ENCODE results near the gene ATP6V1E1.
"Not testable (repeated sequence)": the region's sequence is repeated elsewhere in the genome, so short reads cannot be mapped to it uniquely, and the experiment has no call there.

Gene ATP6V1E1

DNA sequence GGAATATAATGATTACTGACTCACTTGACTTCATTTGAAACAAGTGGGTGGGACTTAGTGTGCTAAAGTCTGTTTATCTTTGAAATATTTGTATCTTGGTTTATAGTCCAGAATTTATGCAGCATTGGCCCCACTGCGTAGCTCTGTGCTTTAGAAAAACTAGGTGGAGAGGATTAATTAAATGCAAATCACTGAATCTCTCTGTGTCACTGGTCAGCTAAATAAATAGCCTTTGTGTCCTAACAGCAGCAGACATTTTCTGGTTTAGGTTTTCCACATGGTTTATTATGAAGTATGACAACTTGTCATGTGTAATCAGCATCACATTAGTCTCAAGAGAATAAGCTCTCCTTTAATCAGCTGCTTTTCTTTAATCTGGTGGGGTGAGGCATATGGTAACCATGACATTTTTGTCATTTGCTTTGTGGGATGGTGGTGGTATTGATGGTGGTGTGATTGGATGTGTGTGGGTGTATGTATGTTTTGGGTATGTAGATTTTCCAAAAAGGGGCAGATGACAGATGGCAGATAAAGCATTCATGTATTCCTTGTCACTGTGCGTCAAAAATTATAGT, 44.0 kb upstream of the ATP6V1E1 start:
- no peak overlapping the region for H3K4me2 ChIP-seq (ENCODE audit: insufficient read depth, low read length)
- no peak for ATAC-seq (ENCODE audit: insufficient read depth, low read depth)
- no peaks in the 10 kb centered on the region for H3K4me1 ChIP-seq (ENCODE audit: insufficient read depth, low read length)
- no peak overlapping the region for H3K27ac ChIP-seq (ENCODE audit: low read length)
- no peak overlapping the region for H2AFZ ChIP-seq (ENCODE audit: low read depth, low read length)
- H3K79me2 ChIP-seq (ENCODE audit: insufficient read depth, low read length): peaks cover 2% of the 10 kb centered on the region; the same call in 1 of the 2 replicates
- no peaks in the 10 kb centered on the region for H3K27me3 ChIP-seq (ENCODE audit: insufficient read depth, low read length, poor library complexity)
- TF ChIP-seq EZH2 (IDR thresholded peaks at IDR 0.05; ENCODE audit: borderline replicate concordance, low read depth, low read length, severe bottlenecking): no peak
- TF ChIP-seq, protein P1, sequence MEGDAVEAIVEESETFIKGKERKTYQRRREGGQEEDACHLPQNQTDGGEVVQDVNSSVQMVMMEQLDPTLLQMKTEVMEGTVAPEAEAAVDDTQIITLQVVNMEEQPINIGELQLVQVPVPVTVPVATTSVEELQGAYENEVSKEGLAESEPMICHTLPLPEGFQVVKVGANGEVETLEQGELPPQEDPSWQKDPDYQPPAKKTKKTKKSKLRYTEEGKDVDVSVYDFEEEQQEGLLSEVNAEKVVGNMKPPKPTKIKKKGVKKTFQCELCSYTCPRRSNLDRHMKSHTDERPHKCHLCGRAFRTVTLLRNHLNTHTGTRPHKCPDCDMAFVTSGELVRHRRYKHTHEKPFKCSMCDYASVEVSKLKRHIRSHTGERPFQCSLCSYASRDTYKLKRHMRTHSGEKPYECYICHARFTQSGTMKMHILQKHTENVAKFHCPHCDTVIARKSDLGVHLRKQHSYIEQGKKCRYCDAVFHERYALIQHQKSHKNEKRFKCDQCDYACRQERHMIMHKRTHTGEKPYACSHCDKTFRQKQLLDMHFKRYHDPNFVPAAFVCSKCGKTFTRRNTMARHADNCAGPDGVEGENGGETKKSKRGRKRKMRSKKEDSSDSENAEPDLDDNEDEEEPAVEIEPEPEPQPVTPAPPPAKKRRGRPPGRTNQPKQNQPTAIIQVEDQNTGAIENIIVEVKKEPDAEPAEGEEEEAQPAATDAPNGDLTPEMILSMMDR (IDR thresholded peaks at IDR 0.05; ENCODE audit: borderline replicate concordance, extremely low read depth, low read length, poor library complexity, severe bottlenecking): no peak
- no peak overlapping the region for H3K4me3 ChIP-seq (ENCODE audit: low read depth in 1 of 2, low read length in 2 of 2)
- no peaks in the 10 kb centered on the region for H4K20me1 ChIP-seq (ENCODE audit: insufficient read depth, low read length)
- no peak for DNase-seq
- no peak overlapping the region for H3K9ac ChIP-seq (ENCODE audit: low read depth, low read length)
- peaks cover 9% of the 10 kb centered on the region; the same call in 1 of the 2 replicates for H3K36me3 ChIP-seq (ENCODE audit: insufficient read depth, low read length)
- no peaks in the 10 kb centered on the region for H3K9me3 ChIP-seq (ENCODE audit: insufficient read depth, low read length, severe bottlenecking)

DNA sequence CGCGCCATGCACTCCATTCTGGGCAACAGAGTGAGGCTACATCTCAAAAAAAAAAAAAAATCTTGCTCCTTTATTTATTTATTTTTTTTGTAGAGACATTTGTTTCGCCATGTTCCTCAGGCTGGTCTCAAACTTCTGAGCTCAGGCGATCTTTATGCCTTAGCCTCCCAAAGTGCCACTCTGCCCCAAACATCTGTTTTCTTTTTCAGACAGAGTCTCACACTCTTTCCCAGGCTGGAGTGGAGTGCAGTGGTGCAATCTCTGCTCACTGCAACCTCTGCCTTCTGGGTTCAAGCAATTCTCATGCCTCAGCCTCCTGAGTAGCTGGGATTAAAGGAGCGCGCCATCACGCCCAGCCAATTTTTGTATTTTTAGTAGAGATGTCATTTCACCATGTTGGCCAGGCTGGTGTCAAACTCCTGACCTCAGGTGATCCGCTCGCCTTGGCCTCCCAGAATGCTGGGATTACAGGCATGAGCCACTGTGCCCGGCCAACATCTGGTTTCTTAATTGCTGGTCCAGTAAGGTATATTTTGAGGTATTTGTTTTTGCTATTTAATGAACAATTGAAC, 43.1 kb upstream of the ATP6V1E1 start:
- H2AFZ ChIP-seq (ENCODE audit: low read depth, low read length); H3K9me3 ChIP-seq (ENCODE audit: insufficient read depth, low read length, severe bottlenecking); H3K4me2 ChIP-seq (ENCODE audit: insufficient read depth, low read length); H3K4me3 ChIP-seq (ENCODE audit: low read depth in 1 of 2, low read length in 2 of 2); H3K27ac ChIP-seq (ENCODE audit: low read length); H3K36me3 ChIP-seq (ENCODE audit: insufficient read depth, low read length); ATAC-seq (ENCODE audit: insufficient read depth, low read depth); H3K79me2 ChIP-seq (ENCODE audit: insufficient read depth, low read length); H4K20me1 ChIP-seq (ENCODE audit: insufficient read depth, low read length); H3K9ac ChIP-seq (ENCODE audit: low read depth, low read length); H3K27me3 ChIP-seq (ENCODE audit: insufficient read depth, low read length, poor library complexity); H3K4me1 ChIP-seq (ENCODE audit: insufficient read depth, low read length); DNase-seq: not testable (repeated sequence)

DNA sequence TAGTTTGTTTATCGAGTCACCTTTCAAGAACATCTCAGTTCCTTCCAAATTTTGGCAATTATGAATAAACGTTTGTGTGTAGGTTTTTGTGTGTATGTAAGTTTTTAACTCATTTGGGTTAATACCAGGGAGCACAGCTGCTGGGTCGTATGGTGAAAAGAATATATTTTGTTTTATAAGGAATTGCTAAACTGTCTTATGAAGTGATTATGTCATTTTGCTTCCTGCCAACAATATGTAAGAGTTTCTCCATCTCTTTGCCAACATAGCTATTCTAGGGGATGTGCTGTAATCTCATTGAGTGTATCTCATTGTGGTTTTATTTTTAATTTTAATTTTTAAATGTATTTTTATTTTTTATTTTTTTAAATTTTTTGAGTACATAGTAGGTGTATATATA, 37.3 kb upstream of the ATP6V1E1 start:
- H3K27me3 ChIP-seq (ENCODE audit: insufficient read depth, low read length, poor library complexity): no peaks in the 10 kb centered on the region
- H4K20me1 ChIP-seq (ENCODE audit: insufficient read depth, low read length): no peaks in the 10 kb centered on the region
- H3K27ac ChIP-seq (ENCODE audit: low read length): no peak overlapping the region
- DNase-seq: no peak
- peaks cover 1% of the 10 kb centered on the region; the same call in 1 of the 2 replicates for H3K79me2 ChIP-seq (ENCODE audit: insufficient read depth, low read length)
- no peaks in the 10 kb centered on the region for H3K4me1 ChIP-seq (ENCODE audit: insufficient read depth, low read length)
- ATAC-seq (ENCODE audit: insufficient read depth, low read depth): no peak
- peaks cover 14% of the 10 kb centered on the region for H3K9me3 ChIP-seq (ENCODE audit: insufficient read depth, low read length, severe bottlenecking)
- peaks cover 40% of the 10 kb centered on the region for H3K36me3 ChIP-seq (ENCODE audit: insufficient read depth, low read length)
- no peak overlapping the region for H3K4me3 ChIP-seq (ENCODE audit: low read depth in 1 of 2, low read length in 2 of 2)
- TF ChIP-seq, protein P1 (IDR thresholded peaks at IDR 0.05; ENCODE audit: borderline replicate concordance, extremely low read depth, low read length, poor library complexity, severe bottlenecking): no peak
- TF ChIP-seq EZH2 (IDR thresholded peaks at IDR 0.05; ENCODE audit: borderline replicate concordance, low read depth, low read length, severe bottlenecking): no peak
- no peak overlapping the region for H3K4me2 ChIP-seq (ENCODE audit: insufficient read depth, low read length)
- H2AFZ ChIP-seq (ENCODE audit: low read depth, low read length): no peak overlapping the region
- H3K9ac ChIP-seq (ENCODE audit: low read depth, low read length): no peak overlapping the region

DNA sequence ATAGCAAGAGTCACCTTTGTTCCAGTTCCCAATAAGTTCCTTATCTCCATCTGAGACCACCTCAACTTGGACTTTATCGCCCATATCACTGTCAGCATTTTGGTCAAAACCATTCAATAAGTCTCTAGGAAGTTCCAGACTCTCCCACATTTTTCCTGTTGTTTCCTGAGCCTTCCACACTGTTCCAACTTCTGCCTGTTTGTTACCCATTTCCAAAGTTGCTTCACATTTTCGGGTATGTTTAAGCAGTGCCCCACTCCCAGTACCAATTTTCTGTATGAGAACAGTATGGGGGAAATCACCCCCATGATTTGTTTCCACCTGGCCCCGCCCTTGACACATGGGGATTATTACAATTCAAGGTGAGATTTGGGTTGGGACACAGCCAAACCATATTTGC, 36.7 kb upstream of the ATP6V1E1 start:
- H2AFZ ChIP-seq (ENCODE audit: low read depth, low read length): no peak overlapping the region
- peaks cover 14% of the 10 kb centered on the region for H3K9me3 ChIP-seq (ENCODE audit: insufficient read depth, low read length, severe bottlenecking)
- H3K9ac ChIP-seq (ENCODE audit: low read depth, low read length): no peak overlapping the region
- no peak overlapping the region for H3K27ac ChIP-seq (ENCODE audit: low read length)
- peaks cover 36% of the 10 kb centered on the region for H3K36me3 ChIP-seq (ENCODE audit: insufficient read depth, low read length)
- H4K20me1 ChIP-seq (ENCODE audit: insufficient read depth, low read length): no peaks in the 10 kb centered on the region
- DNase-seq (no peak), ATAC-seq (ENCODE audit: insufficient read depth, low read depth) (no peak)
- H3K27me3 ChIP-seq (ENCODE audit: insufficient read depth, low read length, poor library complexity): no peaks in the 10 kb centered on the region
- no peak overlapping the region for H3K4me2 ChIP-seq (ENCODE audit: insufficient read depth, low read length)
- no peaks in the 10 kb centered on the region for H3K4me1 ChIP-seq (ENCODE audit: insufficient read depth, low read length)
- H3K79me2 ChIP-seq (ENCODE audit: insufficient read depth, low read length): no peaks in the 10 kb centered on the region
- TF ChIP-seq, protein P1 (IDR thresholded peaks at IDR 0.05; ENCODE audit: borderline replicate concordance, extremely low read depth, low read length, poor library complexity, severe bottlenecking): no peak
- no peak for TF ChIP-seq EZH2 (IDR thresholded peaks at IDR 0.05; ENCODE audit: borderline replicate concordance, low read depth, low read length, severe bottlenecking)
- H3K4me3 ChIP-seq (ENCODE audit: low read depth in 1 of 2, low read length in 2 of 2): no peak overlapping the region
